Liver (tissue), 9 donors: ENCODE measurements around the gene PANX1. TPM values are rescaled to one million over a fixed set of nuclear protein-coding genes. Genes with fewer than 3 reads are reported as not detected.

Experiments
- DNase-seq: peaks from one replicate; pipeline ENCODE4 v3.0.0-alpha.2; 2017; ENCODE audit warnings: low spot score
- H3K27ac ChIP-seq, 2 donors: one replicate each; pipeline ENCODE4 v1.7.0; 2013; ENCODE audit warnings: inconsistent platforms in 2 of 2, low read length in 2 of 2, control low read depth in 1 of 2, low read depth in 1 of 2, mild to moderate bottlenecking in 1 of 2
- H3K27me3 ChIP-seq, 4 donors: one replicate each; pipeline versions ENCODE4 v1.6.1 to v1.7.0; 2013; ENCODE audit warnings: low read length in 3 of 4, inconsistent platforms in 1 of 4, mild to moderate bottlenecking in 1 of 4, moderate library complexity in 1 of 4; ENCODE audit not compliant: control insufficient read depth in 4 of 4, insufficient read depth in 4 of 4
- H3K36me3 ChIP-seq, 4 donors: one replicate each; pipeline versions ENCODE4 v1.6.1 to v1.7.0; 2013; ENCODE audit warnings: low read length in 3 of 4, mild to moderate bottlenecking in 3 of 4, low read depth in 1 of 4, moderate library complexity in 1 of 4; ENCODE audit not compliant: control insufficient read depth in 4 of 4, insufficient read depth in 3 of 4
- H3K4me1 ChIP-seq, 4 donors: one replicate each; pipeline versions ENCODE4 v1.6.1 to v1.7.0; 2013; ENCODE audit warnings: low read length in 3 of 4, mild to moderate bottlenecking in 3 of 4, moderate library complexity in 1 of 4; ENCODE audit not compliant: control insufficient read depth in 4 of 4, insufficient read depth in 4 of 4
- H3K4me3 ChIP-seq, 3 donors: one replicate each; pipeline versions ENCODE4 v1.6.1 to v1.7.0; 2013; ENCODE audit warnings: low read length in 3 of 3, control low read depth in 1 of 3, low read depth in 1 of 3, mild to moderate bottlenecking in 1 of 3
- H3K9ac ChIP-seq, 2 donors: one replicate each; pipeline ENCODE4 v1.7.0; 2013; ENCODE audit warnings: low read length in 2 of 2, mild to moderate bottlenecking in 2 of 2, moderate library complexity in 2 of 2, control low read depth in 1 of 2, low read depth in 1 of 2
- H3K9me3 ChIP-seq, 4 donors: one replicate each; pipeline versions ENCODE4 v1.6.1 to v1.7.0; 2013; ENCODE audit warnings: low read length in 3 of 4; ENCODE audit not compliant: control insufficient read depth in 4 of 4
- FOXA2 ChIP-seq: IDR thresholded peaks from 2 replicates; pipeline ENCODE4 v1.6.1; 2016; ENCODE audit warnings: antibody characterized with exemption
- HNF4A ChIP-seq, 2 donors: conservative IDR thresholded peaks; 2 replicates each; pipeline ENCODE4 v1.6.1; 2016; ENCODE audit warnings: antibody characterized with exemption in 2 of 2, mild to moderate bottlenecking in 2 of 2
- JUND ChIP-seq, 2 donors: IDR thresholded peaks; 2 replicates each; pipeline ENCODE4 v1.6.1; 2016; ENCODE audit warnings: antibody characterized with exemption in 2 of 2
- NR2F2 ChIP-seq: IDR thresholded peaks from 2 replicates; pipeline ENCODE4 v1.6.1; 2016; ENCODE audit warnings: antibody characterized with exemption
- RAD21 ChIP-seq, 2 donors: IDR thresholded peaks; 2 replicates each; pipeline ENCODE4 v1.6.1; 2016; ENCODE audit warnings: antibody characterized with exemption in 2 of 2, mild to moderate bottlenecking in 2 of 2
- RXRA ChIP-seq, 2 donors: IDR thresholded peaks; 2 replicates each; pipeline ENCODE4 v1.6.1; 2017 to 2018; ENCODE audit warnings: antibody characterized with exemption in 2 of 2, mild to moderate bottlenecking in 1 of 2
- SP1 ChIP-seq: IDR thresholded peaks from 2 replicates; pipeline ENCODE4 v1.6.1; 2018; ENCODE audit warnings: antibody characterized with exemption, mild to moderate bottlenecking
- TAF1 ChIP-seq: conservative IDR thresholded peaks from 2 replicates; pipeline ENCODE4 v1.6.1; 2016; ENCODE audit warnings: antibody characterized with exemption, mild to moderate bottlenecking
- YY1 ChIP-seq: IDR thresholded peaks from 2 replicates; pipeline ENCODE4 v1.6.1; 2016; ENCODE audit warnings: antibody characterized with exemption, mild to moderate bottlenecking
- ZBTB33 ChIP-seq: IDR thresholded peaks from 2 replicates; pipeline ENCODE4 v1.6.1; 2016; ENCODE audit warnings: antibody characterized with exemption
- WGBS: extraction: QIAGEN DNeasy Blood & Tissue Kit; methylation state at CpG from one replicate; pipeline ENCODE4 v1.1.7; 2013; 5-methylcytosine and 5-hydroxymethylcytosine counted together
- polyA plus RNA-seq, 2 donors: library from polyadenylated mRNA; stranded (reverse) in 1 of 2; unstranded in 1 of 2; fragments of 200-250 nt in 1 of 2; fragments of >200 nt in 1 of 2; fragmentation: Nextera tagmentation in 1 of 2; extraction: Ambion mirVana in 1 of 2; gene quantifications; one replicate each; pipeline versions ENCODE4 v1.2.1 to v1.2.3, GENCODE V29; 2013 to 2015
- total RNA-seq, 2 donors: library from RNA; depleted of rRNA; stranded (reverse); fragments of >200 nt; gene quantifications; one replicate each; pipeline ENCODE4 v1.2.3, GENCODE V29; 2014
- TF ChIP-seq, protein P1 (sequence below): IDR thresholded peaks from 2 replicates; pipeline ENCODE4 v1.6.1; 2016; ENCODE audit warnings: antibody characterized with exemption
- TF ChIP-seq, protein P2 (sequence below): fragments of 150-350 bp; IDR thresholded peaks from 2 replicates; pipeline ENCODE4 v1.5.1; 2017; ENCODE audit warnings: improper control_type of control experiment, low read depth, low read length; ENCODE audit not compliant: missing input control
- TF ChIP-seq, protein P3 (sequence below): IDR thresholded peaks from 2 replicates; pipeline ENCODE4 v1.6.1; 2016; ENCODE audit warnings: antibody characterized with exemption, mild to moderate bottlenecking
- donor health status: healthy.
- donor health status: healthy.
- donor health status: healthy.
- donor health status: healthy.
- donor health status: healthy.

PANX1 gene
- total and polyA plus RNA-seq, 4 donors: 6.4 to 14.1 (median 8.4) TPM

DNA sequence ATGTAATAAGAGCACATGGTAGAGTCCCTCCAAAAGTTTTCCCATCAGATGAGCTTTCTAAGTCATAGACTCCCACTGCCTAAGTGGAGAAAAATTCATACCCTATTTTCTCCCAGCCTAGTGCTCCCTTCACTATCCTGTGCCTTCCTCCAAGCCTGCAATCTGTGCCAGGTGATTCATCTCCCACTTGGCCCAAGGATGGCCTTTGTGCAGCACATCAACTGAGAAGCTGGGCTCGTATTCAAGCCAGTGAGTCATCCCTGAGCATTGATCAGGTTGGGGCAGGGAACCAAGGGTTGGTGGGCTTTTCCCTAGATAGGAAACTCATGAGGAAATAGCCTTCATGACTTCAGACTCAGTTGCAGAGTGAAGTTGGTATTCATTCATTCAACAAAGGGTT lies 64.6 kb downstream of the PANX1 start:
- no peak overlapping the region for H3K4me3 ChIP-seq
- no peak overlapping the region for H3K27ac ChIP-seq
- H3K9ac ChIP-seq: no peak overlapping the region
- no peaks in the 10 kb centered on the region for H3K27me3 ChIP-seq
- TF ChIP-seq, protein P1, sequence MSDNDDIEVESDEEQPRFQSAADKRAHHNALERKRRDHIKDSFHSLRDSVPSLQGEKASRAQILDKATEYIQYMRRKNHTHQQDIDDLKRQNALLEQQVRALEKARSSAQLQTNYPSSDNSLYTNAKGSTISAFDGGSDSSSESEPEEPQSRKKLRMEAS: no peak
- TF ChIP-seq RXRA (IDR thresholded peaks at IDR 0.05) (peak in 1 of 2 donors; percentile 29), HNF4A (conservative IDR thresholded peaks at IDR 0.05) (peak in 1 of 2 donors; percentile 6), JUND (IDR thresholded peaks at IDR 0.05) (peak in 1 of 2 donors; percentile 67)
- H3K9me3 ChIP-seq: no peaks in the 10 kb centered on the region
- WGBS: 52% methylated on average over 1 of the region's 1 CpG
- H3K36me3 ChIP-seq: no peaks in the 10 kb centered on the region
- no peak for DNase-seq
- peaks cover 0 to 5% (median 2%) of the 10 kb centered on the region in 4 donors for H3K4me1 ChIP-seq

DNA sequence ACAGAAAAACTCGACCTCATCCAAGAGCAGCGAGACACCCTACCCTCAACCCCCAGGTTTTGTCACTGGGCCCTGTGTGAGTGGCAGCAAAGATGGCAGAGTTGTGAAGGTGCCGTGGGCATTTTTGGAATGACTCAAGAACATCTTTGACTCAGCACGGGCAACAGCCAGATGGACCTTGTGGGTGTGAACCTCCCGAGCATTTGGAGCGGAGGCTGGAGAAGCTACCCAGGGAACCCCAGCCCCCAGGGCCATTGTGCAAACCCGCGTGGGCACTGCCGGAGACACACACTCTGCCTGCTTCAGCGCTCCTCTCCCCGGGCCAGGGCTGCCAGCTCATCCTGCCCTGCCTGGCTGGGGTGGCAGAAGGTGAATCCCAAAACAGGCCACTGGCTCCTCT lies 66.1 kb downstream of the PANX1 start:
- Histone ChIP-seq H3K36me3 (no peaks in the 10 kb centered on the region), H3K27me3 (no peaks in the 10 kb centered on the region), H3K9me3 (no peaks in the 10 kb centered on the region), H3K27ac (no peak overlapping the region), H3K9ac (no peak overlapping the region), H3K4me3 (no peak overlapping the region), H3K4me1 (peaks cover 0 to 5% (median 2%) of the 10 kb centered on the region in 4 donors)
- no peak for TF ChIP-seq FOXA2
- TF ChIP-seq, protein P2, sequence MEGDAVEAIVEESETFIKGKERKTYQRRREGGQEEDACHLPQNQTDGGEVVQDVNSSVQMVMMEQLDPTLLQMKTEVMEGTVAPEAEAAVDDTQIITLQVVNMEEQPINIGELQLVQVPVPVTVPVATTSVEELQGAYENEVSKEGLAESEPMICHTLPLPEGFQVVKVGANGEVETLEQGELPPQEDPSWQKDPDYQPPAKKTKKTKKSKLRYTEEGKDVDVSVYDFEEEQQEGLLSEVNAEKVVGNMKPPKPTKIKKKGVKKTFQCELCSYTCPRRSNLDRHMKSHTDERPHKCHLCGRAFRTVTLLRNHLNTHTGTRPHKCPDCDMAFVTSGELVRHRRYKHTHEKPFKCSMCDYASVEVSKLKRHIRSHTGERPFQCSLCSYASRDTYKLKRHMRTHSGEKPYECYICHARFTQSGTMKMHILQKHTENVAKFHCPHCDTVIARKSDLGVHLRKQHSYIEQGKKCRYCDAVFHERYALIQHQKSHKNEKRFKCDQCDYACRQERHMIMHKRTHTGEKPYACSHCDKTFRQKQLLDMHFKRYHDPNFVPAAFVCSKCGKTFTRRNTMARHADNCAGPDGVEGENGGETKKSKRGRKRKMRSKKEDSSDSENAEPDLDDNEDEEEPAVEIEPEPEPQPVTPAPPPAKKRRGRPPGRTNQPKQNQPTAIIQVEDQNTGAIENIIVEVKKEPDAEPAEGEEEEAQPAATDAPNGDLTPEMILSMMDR: no peak
- 92% methylated on average over 11 of the region's 11 CpGs for WGBS
- DNase-seq: no peak

- DNase-seq: no peak
- H3K27me3 ChIP-seq: no peaks in the 10 kb centered on the region
- H3K9ac ChIP-seq: no peak overlapping the region
- no peak overlapping the region for H3K27ac ChIP-seq
- H3K36me3 ChIP-seq: no peaks in the 10 kb centered on the region
- H3K4me1 ChIP-seq: peaks cover 0 to 11% (median 6%) of the 10 kb centered on the region in 4 donors
- no peak overlapping the region for H3K4me3 ChIP-seq
- H3K9me3 ChIP-seq: no peaks in the 10 kb centered on the region
- TF ChIP-seq HNF4A (conservative IDR thresholded peaks at IDR 0.05): peak; percentile 19 to 53
- TF ChIP-seq RAD21 (IDR thresholded peaks at IDR 0.05): peak; percentile 9 to 28
- peak; percentile 24 for TF ChIP-seq SP1
- peak; percentile 44 for TF ChIP-seq FOXA2
- TF ChIP-seq RXRA (IDR thresholded peaks at IDR 0.05): peak; percentile 61 to 71
- no peak for TF ChIP-seq NR2F2
- TF ChIP-seq, protein P1: no peak
- 48% methylated on average over 4 of the region's 4 CpGs for WGBS
Measured at GRCh38 chr11:94196363-94196762, 67.7 kb downstream of the PANX1 start.

GRCh38 chr11:94198718-94199117 lies 70.1 kb downstream of the PANX1 start:
- Histone ChIP-seq H3K9ac (no peak overlapping the region), H3K4me3 (no peak overlapping the region), H3K27ac (no peak overlapping the region), H3K36me3 (no peaks in the 10 kb centered on the region), H3K4me1 (peaks cover 0 to 14% (median 6%) of the 10 kb centered on the region in 4 donors), H3K9me3 (no peaks in the 10 kb centered on the region), H3K27me3 (no peaks in the 10 kb centered on the region)
- DNase-seq: no peak
- WGBS: 95% methylated on average over 3 of the region's 3 CpGs
- TF ChIP-seq, protein P3, sequence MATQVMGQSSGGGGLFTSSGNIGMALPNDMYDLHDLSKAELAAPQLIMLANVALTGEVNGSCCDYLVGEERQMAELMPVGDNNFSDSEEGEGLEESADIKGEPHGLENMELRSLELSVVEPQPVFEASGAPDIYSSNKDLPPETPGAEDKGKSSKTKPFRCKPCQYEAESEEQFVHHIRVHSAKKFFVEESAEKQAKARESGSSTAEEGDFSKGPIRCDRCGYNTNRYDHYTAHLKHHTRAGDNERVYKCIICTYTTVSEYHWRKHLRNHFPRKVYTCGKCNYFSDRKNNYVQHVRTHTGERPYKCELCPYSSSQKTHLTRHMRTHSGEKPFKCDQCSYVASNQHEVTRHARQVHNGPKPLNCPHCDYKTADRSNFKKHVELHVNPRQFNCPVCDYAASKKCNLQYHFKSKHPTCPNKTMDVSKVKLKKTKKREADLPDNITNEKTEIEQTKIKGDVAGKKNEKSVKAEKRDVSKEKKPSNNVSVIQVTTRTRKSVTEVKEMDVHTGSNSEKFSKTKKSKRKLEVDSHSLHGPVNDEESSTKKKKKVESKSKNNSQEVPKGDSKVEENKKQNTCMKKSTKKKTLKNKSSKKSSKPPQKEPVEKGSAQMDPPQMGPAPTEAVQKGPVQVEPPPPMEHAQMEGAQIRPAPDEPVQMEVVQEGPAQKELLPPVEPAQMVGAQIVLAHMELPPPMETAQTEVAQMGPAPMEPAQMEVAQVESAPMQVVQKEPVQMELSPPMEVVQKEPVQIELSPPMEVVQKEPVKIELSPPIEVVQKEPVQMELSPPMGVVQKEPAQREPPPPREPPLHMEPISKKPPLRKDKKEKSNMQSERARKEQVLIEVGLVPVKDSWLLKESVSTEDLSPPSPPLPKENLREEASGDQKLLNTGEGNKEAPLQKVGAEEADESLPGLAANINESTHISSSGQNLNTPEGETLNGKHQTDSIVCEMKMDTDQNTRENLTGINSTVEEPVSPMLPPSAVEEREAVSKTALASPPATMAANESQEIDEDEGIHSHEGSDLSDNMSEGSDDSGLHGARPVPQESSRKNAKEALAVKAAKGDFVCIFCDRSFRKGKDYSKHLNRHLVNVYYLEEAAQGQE: no peak
- TF ChIP-seq ZBTB33 (no peak), RXRA (IDR thresholded peaks at IDR 0.05) (no peak), YY1 (no peak), TAF1 (no peak)
- TF ChIP-seq, protein P2: no peak
